Activated B cell treated with CpG ODN at 0.5 μM for 24 hours (primary cell): ENCODE results near the gene EPX. TPM values are rescaled to one million over a fixed set of nuclear protein-coding genes. Genes with fewer than 3 reads are reported as not detected.

Source experiments
- ATAC-seq: fragments of 200-7000 bp; cut with Tn5 transposase; one replicate; pipeline ENCODE4 v1.10.0; 2021; ENCODE audit warnings: low read depth, mild to moderate bottlenecking, moderate library complexity
- CTCF ChIA-PET: fragments of 350-600 bp; sonication (Branson Sonifier 250); formaldehyde crosslinking; loops from one replicate; lab custom pipeline; 2021; ENCODE audit warnings: antibody characterized with exemption; lab: Charles Lee
- POLR2A ChIA-PET: fragments of 350-600 bp; sonication (Branson Sonifier 250); formaldehyde crosslinking; loops from one replicate; lab custom pipeline; 2021; ENCODE audit warnings: antibody characterized with exemption; lab: Charles Lee
- DNase-seq: peaks from one replicate; pipeline ENCODE4 v3.0.0; 2022
- H3K27ac Mint-ChIP-seq: one replicate; pipeline ENCODE4 v1.8.0; 2020; ENCODE audit warnings: mixed read lengths
- H3K27me3 Mint-ChIP-seq: one replicate; pipeline ENCODE4 v1.8.0; 2021; ENCODE audit warnings: mixed read lengths
- H3K36me3 Mint-ChIP-seq: one replicate; pipeline ENCODE4 v1.8.0; 2021; ENCODE audit warnings: low read depth, mixed read lengths
- H3K4me1 Mint-ChIP-seq: one replicate; pipeline ENCODE4 v1.8.0; 2021; ENCODE audit warnings: mixed read lengths
- H3K4me3 Mint-ChIP-seq: one replicate; pipeline ENCODE4 v1.8.0; 2020; ENCODE audit warnings: mild to moderate bottlenecking, mixed read lengths
- H3K9me3 Mint-ChIP-seq: one replicate; pipeline ENCODE4 v1.8.0; 2020; ENCODE audit warnings: mixed read lengths
- CTCF ChIP-seq: fragments of 200-600 bp; IDR thresholded peaks from one replicate; pipeline ENCODE4 v1.8.0; 2022; ENCODE audit warnings: antibody characterized with exemption, mild to moderate bottlenecking
- intact Hi-C: fragments of 100-400 bp; cut with micrococcal nuclease; formaldehyde crosslinking; loops from one replicate; pipeline ENCODE4 v1.15.1; 2024
- total RNA-seq: library from RNA; stranded (reverse); gene quantifications from 2 replicates; pipeline ENCODE4 v1.2.3, GENCODE V29; 2022

EPX gene
- total RNA-seq, 1 donor from 2014 or later = not detected

GRCh38 chr17:58191241-58191896 is 1.2 kb upstream of the EPX start:
- H3K4me3 Mint-ChIP-seq = no peak overlapping the region
- no peaks in the 10 kb centered on the region for H3K9me3 Mint-ChIP-seq
- no peaks in the 10 kb centered on the region for H3K36me3 Mint-ChIP-seq
- no peak for TF ChIP-seq CTCF
- no peak overlapping the region for H3K27ac Mint-ChIP-seq
- intact Hi-C loops = no loop called here
- POLR2A ChIA-PET = no interaction called here
- ATAC-seq = no peak
- no peak for DNase-seq
- H3K4me1 Mint-ChIP-seq = peaks cover 3% of the 10 kb centered on the region
- H3K27me3 Mint-ChIP-seq = peaks cover 12% of the 10 kb centered on the region
- CTCF ChIA-PET = interaction anchor here (1.9 kb wide), 1 partner anchor 9 kb away, joined by 6 read pairs; no protein-coding TSS in a partner anchor

- ATAC-seq = no peak
Observed at GRCh38 chr17:58193641-58194255, 1.2 kb downstream of the EPX start.

GRCh38 chr17:58195518-58196123 is 3.1 kb downstream of the EPX start:
- Mint-ChIP-seq H3K36me3 (no peaks in the 10 kb centered on the region), H3K27ac (no peak overlapping the region), H3K9me3 (no peaks in the 10 kb centered on the region), H3K27me3 (peaks cover 30% of the 10 kb centered on the region), H3K4me1 (peaks cover 2% of the 10 kb centered on the region), H3K4me3 (no peak overlapping the region)
- DNase-seq = no peak
- ChIA-PET CTCF (no interaction called here), POLR2A (no interaction called here)
- ATAC-seq = no peak
- intact Hi-C loops = no loop called here
- TF ChIP-seq CTCF = no peak

More at GRCh38 chr17:58193641-58194255, 1.2 kb downstream of the EPX start:
- Mint-ChIP-seq H3K36me3 (no peaks in the 10 kb centered on the region), H3K9me3 (no peaks in the 10 kb centered on the region), H3K4me3 (no peak overlapping the region), H3K27ac (no peak overlapping the region), H3K27me3 (peaks cover 34% of the 10 kb centered on the region), H3K4me1 (no peaks in the 10 kb centered on the region)
- no peak for TF ChIP-seq CTCF
- POLR2A ChIA-PET = no interaction called here
- no peak for DNase-seq
- intact Hi-C loops = no loop called here
- CTCF ChIA-PET = interaction anchor here (0.6 kb wide), 1 partner anchor 333 kb away, joined by 5 read pairs; no protein-coding TSS in a partner anchor

GRCh38 chr17:58196610-58197009 is 4.1 kb downstream of the EPX start:
- DNase-seq = no peak
- Mint-ChIP-seq H3K36me3 (no peaks in the 10 kb centered on the region), H3K27me3 (peaks cover 27% of the 10 kb centered on the region), H3K27ac (no peak overlapping the region), H3K4me3 (no peak overlapping the region), H3K9me3 (no peaks in the 10 kb centered on the region), H3K4me1 (peaks cover 2% of the 10 kb centered on the region)
- intact Hi-C loops = no loop called here
- CTCF ChIA-PET = no interaction called here
- TF ChIP-seq CTCF = no peak
- POLR2A ChIA-PET = no interaction called here
- no peak for ATAC-seq
